SJSA1 (cell line): ENCODE measurements around the gene PYGO2. TPM values are rescaled to one million over a fixed set of nuclear protein-coding genes. Genes with fewer than 3 reads are reported as not detected.

Source experiments
- DNase-seq, 2 experiments: peaks; one replicate each; pipeline ENCODE4 v3.0.0-alpha.2; 2015 to 2020; ENCODE audit warnings: low spot score in 2 of 2, low read depth in 1 of 2
- H3K27ac ChIP-seq: fragments of 250-450 bp; sonication (Bioruptor Pico); 2 replicates; pipeline ENCODE4 v1.5.1; 2020; ENCODE audit warnings: mild to moderate bottlenecking, moderate library complexity
- H3K27me3 ChIP-seq: fragments of 250-450 bp; sonication (Bioruptor Pico); replicated peaks from 2 replicates; pipeline ENCODE4 v1.5.1; 2020; ENCODE audit warnings: mild to moderate bottlenecking, moderate library complexity
- H3K36me3 ChIP-seq: fragments of 250-450 bp; sonication (Bioruptor Pico); 2 replicates; pipeline ENCODE4 v1.5.1; 2020; ENCODE audit warnings: mild to moderate bottlenecking
- H3K4me1 ChIP-seq: fragments of 250-450 bp; sonication (Bioruptor Pico); replicated peaks from 2 replicates; pipeline ENCODE4 v1.6.1; 2021; ENCODE audit warnings: mild to moderate bottlenecking
- H3K4me3 ChIP-seq: fragments of 250-450 bp; sonication (Bioruptor Pico); 2 replicates; pipeline ENCODE4 v1.5.1; 2020; ENCODE audit warnings: mild to moderate bottlenecking
- H3K9me3 ChIP-seq: fragments of 250-450 bp; sonication (Bioruptor Pico); replicated peaks from 2 replicates; pipeline ENCODE4 v1.5.1; 2020; ENCODE audit warnings: mild to moderate bottlenecking
- total RNA-seq: library from RNA; depleted of rRNA; stranded (reverse); fragments of >200 nt; shearing (Covaris generic); gene quantifications from 2 replicates; pipeline ENCODE4 v1.2.3, GENCODE V29; 2014; rRNA removed

Gene PYGO2
- total RNA-seq = 18.0 and 20.0 TPM in 2 replicates

GRCh38 chr1:154961207-154962155, at the start of gene PYGO2:
Gene PYGO2 (minus strand): TSS chr1:154961782. CDS start chr1:154961576, 206 bp downstream.
- peaks cover 75% of the 10 kb centered on the region for H3K36me3 ChIP-seq
- H3K4me1 ChIP-seq = peaks cover 26% of the 10 kb centered on the region
- peak within 1 kb of the TSS; percentile 97 for H3K4me3 ChIP-seq
- no peaks in the 10 kb centered on the region for H3K27me3 ChIP-seq
- peak; percentile 84 to 94 for DNase-seq
- H3K9me3 ChIP-seq = peaks cover 6% of the 10 kb centered on the region
- H3K27ac ChIP-seq = peak within 1 kb of the TSS; percentile 96

GRCh38 chr1:155011004-155011416, 49.4 kb upstream of the PYGO2 start:
- Histone ChIP-seq H3K27me3 (no peaks in the 10 kb centered on the region), H3K9me3 (no peaks in the 10 kb centered on the region), H3K36me3 (peaks cover 4% of the 10 kb centered on the region; the same call in 1 of the 2 replicates), H3K27ac (no peak overlapping the region), H3K4me1 (no peaks in the 10 kb centered on the region), H3K4me3 (no peak overlapping the region)
- DNase-seq = no peak

GRCh38 chr1:155010211-155010918, 48.8 kb upstream of the PYGO2 start:
- Histone ChIP-seq H3K27ac (no peak overlapping the region), H3K27me3 (no peaks in the 10 kb centered on the region), H3K4me1 (no peaks in the 10 kb centered on the region), H3K4me3 (no peak overlapping the region), H3K36me3 (peaks cover 2% of the 10 kb centered on the region; the same call in 1 of the 2 replicates), H3K9me3 (no peaks in the 10 kb centered on the region)
- DNase-seq = no peak

GRCh38 chr1:155009742-155010141, 48.2 kb upstream of the PYGO2 start:
- no peaks in the 10 kb centered on the region for H3K9me3 ChIP-seq
- no peaks in the 10 kb centered on the region for H3K27me3 ChIP-seq
- no peak overlapping the region for H3K27ac ChIP-seq
- H3K4me1 ChIP-seq = no peaks in the 10 kb centered on the region; the same call in 1 of the 2 replicates
- H3K4me3 ChIP-seq = no peak overlapping the region
- DNase-seq = no peak
- no peaks in the 10 kb centered on the region for H3K36me3 ChIP-seq

GRCh38 chr1:155009221-155009711, 47.7 kb upstream of the PYGO2 start:
- Histone ChIP-seq H3K4me1 (peaks cover 2% of the 10 kb centered on the region), H3K27me3 (no peaks in the 10 kb centered on the region), H3K4me3 (no peak overlapping the region), H3K36me3 (no peaks in the 10 kb centered on the region), H3K27ac (no peak overlapping the region), H3K9me3 (no peaks in the 10 kb centered on the region)
- no peak for DNase-seq

GRCh38 chr1:155008015-155008941, 46.7 kb upstream of the PYGO2 start:
- no peak overlapping the region for H3K27ac ChIP-seq
- H3K27me3 ChIP-seq = no peaks in the 10 kb centered on the region
- H3K4me3 ChIP-seq = no peak overlapping the region

GRCh38 chr1:155007251-155007828, 45.8 kb upstream of the PYGO2 start:
- Histone ChIP-seq H3K36me3 (no peaks in the 10 kb centered on the region), H3K4me3 (no peak overlapping the region), H3K27ac (no peak overlapping the region), H3K27me3 (no peaks in the 10 kb centered on the region), H3K4me1 (peaks cover 5% of the 10 kb centered on the region), H3K9me3 (no peaks in the 10 kb centered on the region; the same call in 1 of the 2 replicates)
- no peak for DNase-seq

More at GRCh38 chr1:155008015-155008941, 46.7 kb upstream of the PYGO2 start:
- DNase-seq = no peak
- Histone ChIP-seq H3K9me3 (no peaks in the 10 kb centered on the region), H3K36me3 (no peaks in the 10 kb centered on the region), H3K4me1 (peaks cover 5% of the 10 kb centered on the region)

- Histone ChIP-seq H3K27ac (no peak overlapping the region), H3K36me3 (no peaks in the 10 kb centered on the region), H3K4me3 (no peak overlapping the region), H3K4me1 (peaks cover 5% of the 10 kb centered on the region), H3K9me3 (no peaks in the 10 kb centered on the region; the same call in 1 of the 2 replicates), H3K27me3 (no peaks in the 10 kb centered on the region)
- DNase-seq = no peak
These were observed 45.1 kb upstream of the PYGO2 start for GRCh38 chr1:155006601-155007101.

- DNase-seq = no peak
- Histone ChIP-seq H3K9me3 (no peaks in the 10 kb centered on the region; the same call in 1 of the 2 replicates), H3K36me3 (no peaks in the 10 kb centered on the region), H3K4me3 (no peak overlapping the region), H3K4me1 (peaks cover 15% of the 10 kb centered on the region), H3K27me3 (no peaks in the 10 kb centered on the region), H3K27ac (no peak overlapping the region)
These were observed 43.8 kb upstream of the PYGO2 start for GRCh38 chr1:155005076-155006011.

- Histone ChIP-seq H3K36me3 (no peaks in the 10 kb centered on the region), H3K4me3 (peak overlapping the region; percentile 57), H3K4me1 (peaks cover 23% of the 10 kb centered on the region), H3K27ac (no peak overlapping the region; the same call in 1 of the 2 replicates), H3K27me3 (no peaks in the 10 kb centered on the region), H3K9me3 (no peaks in the 10 kb centered on the region; the same call in 1 of the 2 replicates)
- no peak for DNase-seq
These were observed 42.9 kb upstream of the PYGO2 start for GRCh38 chr1:155004352-155005075.

GRCh38 chr1:155003766-155004351, 42.3 kb upstream of the PYGO2 start:
- H3K4me1 ChIP-seq = peaks cover 27% of the 10 kb centered on the region
- H3K27ac ChIP-seq = no peak overlapping the region; the same call in 1 of the 2 replicates
- no peaks in the 10 kb centered on the region; the same call in 1 of the 2 replicates for H3K9me3 ChIP-seq
- peak in 1 of 2 experiments; percentile 67 for DNase-seq
- H3K27me3 ChIP-seq = no peaks in the 10 kb centered on the region
- no peaks in the 10 kb centered on the region for H3K36me3 ChIP-seq
- peak overlapping the region; percentile 57 for H3K4me3 ChIP-seq
